Spleen (tissue), 7 donors: ENCODE measurements around the gene PPP2R1B.

Experiments
- CTCF ChIP-seq, 11 experiments: fragments of 200-600 bp in 7 of 11; fragments of 450-650 bp in 4 of 11; sonication (generic) in 4 of 11; IDR thresholded peaks in 8 of 11; conservative IDR thresholded peaks in 3 of 11; 1 replicate in 7 of 11; 2 replicates in 4 of 11; pipeline versions ENCODE4 v1.4.0 to v1.8.0; 2016 to 2021; ENCODE audit warnings: antibody characterized with exemption in 11 of 11, inconsistent platforms in 4 of 11, mild to moderate bottlenecking in 1 of 11
- POLR2AphosphoS5 ChIP-seq, 3 donors: sonication (generic); formaldehyde crosslinking; IDR thresholded peaks; one replicate each; pipeline ENCODE4 v1.5.1; 2017; ENCODE audit warnings: antibody characterized with exemption in 3 of 3
- donor health status: DM: no; HTN: no; CAD: no; lungs with moderate emphysema.
- donor health status: DM: no; HTN: no; CAD: no.
- donor health status: DM: no; HTN: no; CAD: no.

- TF ChIP-seq CTCF (IDR thresholded peaks at IDR 0.05 in 8 of 11, conservative IDR thresholded peaks at IDR 0.05 in 3 of 11) (no peak), POLR2AphosphoS5 (IDR thresholded peaks at IDR 0.05) (peak in 2 of 3 donors; percentile 7 to 38)
Observed at GRCh38 chr11:111733611-111734088, 32.5 kb downstream of the PPP2R1B start.
